NCI-H146 (cell line): ENCODE results near the gene FRMD4B.
"Not testable (repeated sequence)": the region's sequence is repeated elsewhere in the genome, so short reads cannot be mapped to it uniquely, and the experiment has no call there.

ENCODE experiments used
- DNase-seq: peaks from one replicate; lab custom pipeline; 2025; lab: John Stamatoyannopoulos, UW

The FRMD4B gene

GRCh38 chr3:69283913-69284611 lies 101.8 kb downstream of the FRMD4B start:
- DNase-seq = no peak

- DNase-seq = no peak
These were observed 102.4 kb downstream of the FRMD4B start for GRCh38 chr3:69283496-69283895.

- no peak for DNase-seq
These were observed 103.7 kb downstream of the FRMD4B start for GRCh38 chr3:69282181-69282580.

GRCh38 chr3:69277403-69277802 lies 108.5 kb downstream of the FRMD4B start:
- not testable (repeated sequence) for DNase-seq

GRCh38 chr3:69276884-69277283 lies 109.0 kb downstream of the FRMD4B start:
- no peak for DNase-seq

- DNase-seq = not testable (repeated sequence)
These were observed 109.7 kb downstream of the FRMD4B start for GRCh38 chr3:69276191-69276590.

GRCh38 chr3:69273896-69274295 lies 112.0 kb downstream of the FRMD4B start:
- DNase-seq = no peak

GRCh38 chr3:69272556-69272955 lies 113.3 kb downstream of the FRMD4B start:
- DNase-seq = no peak

GRCh38 chr3:69271098-69271497 lies 114.8 kb downstream of the FRMD4B start:
- no peak for DNase-seq

GRCh38 chr3:69266585-69266984 lies 119.3 kb downstream of the FRMD4B start:
- DNase-seq = no peak

GRCh38 chr3:69266071-69266470 lies 119.8 kb downstream of the FRMD4B start:
- not testable (repeated sequence) for DNase-seq

GRCh38 chr3:69260843-69261405 lies 125.0 kb downstream of the FRMD4B start:
- DNase-seq = not testable (repeated sequence)

- DNase-seq = no peak
These were observed 125.6 kb downstream of the FRMD4B start for GRCh38 chr3:69260216-69260787.

GRCh38 chr3:69259125-69259524 lies 126.8 kb downstream of the FRMD4B start:
- peak; percentile 6 for DNase-seq

- no peak for DNase-seq
These were observed 130.0 kb downstream of the FRMD4B start for GRCh38 chr3:69255928-69256327.

GRCh38 chr3:69254351-69254750 lies 131.5 kb downstream of the FRMD4B start:
- no peak for DNase-seq

GRCh38 chr3:69252631-69253030 lies 133.3 kb downstream of the FRMD4B start:
- DNase-seq = peak; percentile 13

GRCh38 chr3:69252141-69252540 lies 133.7 kb downstream of the FRMD4B start:
- no peak for DNase-seq

- DNase-seq = peak; percentile 33
These were observed 134.6 kb downstream of the FRMD4B start for GRCh38 chr3:69251078-69251805.

GRCh38 chr3:69250014-69250413 lies 135.9 kb downstream of the FRMD4B start:
- DNase-seq = peak; percentile 84

- no peak for DNase-seq
These were observed 136.9 kb downstream of the FRMD4B start for GRCh38 chr3:69249001-69249400.

- peak; percentile 21 for DNase-seq
These were observed 137.5 kb downstream of the FRMD4B start for GRCh38 chr3:69248436-69248835.

GRCh38 chr3:69246612-69247011 lies 139.3 kb downstream of the FRMD4B start:
- DNase-seq = no peak
